Liver (tissue), 9 donors: ENCODE measurements around the gene PTGIS. TPM values are rescaled to one million over a fixed set of nuclear protein-coding genes. Genes with fewer than 3 reads are reported as not detected.

Experiments used
- DNase-seq: peaks from one replicate; pipeline ENCODE4 v3.0.0-alpha.2; 2017; ENCODE audit warnings: low spot score
- H3K27ac ChIP-seq, 2 donors: one replicate each; pipeline ENCODE4 v1.7.0; 2013; ENCODE audit warnings: inconsistent platforms in 2 of 2, low read length in 2 of 2, control low read depth in 1 of 2, low read depth in 1 of 2, mild to moderate bottlenecking in 1 of 2
- H3K27me3 ChIP-seq, 4 donors: one replicate each; pipeline versions ENCODE4 v1.6.1 to v1.7.0; 2013; ENCODE audit warnings: low read length in 3 of 4, inconsistent platforms in 1 of 4, mild to moderate bottlenecking in 1 of 4, moderate library complexity in 1 of 4; ENCODE audit not compliant: control insufficient read depth in 4 of 4, insufficient read depth in 4 of 4
- H3K36me3 ChIP-seq, 4 donors: one replicate each; pipeline versions ENCODE4 v1.6.1 to v1.7.0; 2013; ENCODE audit warnings: low read length in 3 of 4, mild to moderate bottlenecking in 3 of 4, low read depth in 1 of 4, moderate library complexity in 1 of 4; ENCODE audit not compliant: control insufficient read depth in 4 of 4, insufficient read depth in 3 of 4
- H3K4me1 ChIP-seq, 4 donors: one replicate each; pipeline versions ENCODE4 v1.6.1 to v1.7.0; 2013; ENCODE audit warnings: low read length in 3 of 4, mild to moderate bottlenecking in 3 of 4, moderate library complexity in 1 of 4; ENCODE audit not compliant: control insufficient read depth in 4 of 4, insufficient read depth in 4 of 4
- H3K4me3 ChIP-seq, 3 donors: one replicate each; pipeline versions ENCODE4 v1.6.1 to v1.7.0; 2013; ENCODE audit warnings: low read length in 3 of 3, control low read depth in 1 of 3, low read depth in 1 of 3, mild to moderate bottlenecking in 1 of 3
- H3K9ac ChIP-seq, 2 donors: one replicate each; pipeline ENCODE4 v1.7.0; 2013; ENCODE audit warnings: low read length in 2 of 2, mild to moderate bottlenecking in 2 of 2, moderate library complexity in 2 of 2, control low read depth in 1 of 2, low read depth in 1 of 2
- H3K9me3 ChIP-seq, 4 donors: one replicate each; pipeline versions ENCODE4 v1.6.1 to v1.7.0; 2013; ENCODE audit warnings: low read length in 3 of 4; ENCODE audit not compliant: control insufficient read depth in 4 of 4
- ATF3 ChIP-seq: IDR thresholded peaks from 2 replicates; pipeline ENCODE4 v1.6.1; 2016; ENCODE audit warnings: antibody characterized with exemption
- CTCF ChIP-seq: fragments of 150-350 bp; IDR thresholded peaks from 2 replicates; pipeline ENCODE4 v1.5.1; 2017; ENCODE audit warnings: improper control_type of control experiment, low read depth, low read length; ENCODE audit not compliant: missing input control
- EGR1 ChIP-seq, 2 donors: IDR thresholded peaks; 2 replicates each; pipeline ENCODE4 v1.6.1; 2016 to 2018; ENCODE audit warnings: antibody characterized with exemption in 2 of 2, low read depth in 2 of 2
- FOXA1 ChIP-seq: IDR thresholded peaks from 2 replicates; pipeline ENCODE4 v1.6.1; 2016; ENCODE audit warnings: antibody characterized with exemption
- GABPA ChIP-seq, 2 donors: IDR thresholded peaks in 1 of 2; conservative IDR thresholded peaks in 1 of 2; 2 replicates each; pipeline ENCODE4 v1.6.1; 2016; ENCODE audit warnings: antibody characterized with exemption in 2 of 2, mild to moderate bottlenecking in 1 of 2, moderate library complexity in 1 of 2
- HNF4A ChIP-seq, 2 donors: conservative IDR thresholded peaks; 2 replicates each; pipeline ENCODE4 v1.6.1; 2016; ENCODE audit warnings: antibody characterized with exemption in 2 of 2, mild to moderate bottlenecking in 2 of 2
- HNF4G ChIP-seq: IDR thresholded peaks from 2 replicates; pipeline ENCODE4 v1.6.1; 2016; ENCODE audit warnings: antibody characterized with exemption
- MAX ChIP-seq: IDR thresholded peaks from 2 replicates; pipeline ENCODE4 v1.6.1; 2016; ENCODE audit warnings: antibody characterized with exemption
- RXRA ChIP-seq, 2 donors: IDR thresholded peaks; 2 replicates each; pipeline ENCODE4 v1.6.1; 2017 to 2018; ENCODE audit warnings: antibody characterized with exemption in 2 of 2, mild to moderate bottlenecking in 1 of 2
- SP1 ChIP-seq: IDR thresholded peaks from 2 replicates; pipeline ENCODE4 v1.6.1; 2018; ENCODE audit warnings: antibody characterized with exemption, mild to moderate bottlenecking
- TAF1 ChIP-seq: conservative IDR thresholded peaks from 2 replicates; pipeline ENCODE4 v1.6.1; 2016; ENCODE audit warnings: antibody characterized with exemption, mild to moderate bottlenecking
- YY1 ChIP-seq: IDR thresholded peaks from 2 replicates; pipeline ENCODE4 v1.6.1; 2016; ENCODE audit warnings: antibody characterized with exemption, mild to moderate bottlenecking
- WGBS: extraction: QIAGEN DNeasy Blood & Tissue Kit; methylation state at CpG from one replicate; pipeline ENCODE4 v1.1.7; 2013; 5-methylcytosine and 5-hydroxymethylcytosine counted together
- polyA plus RNA-seq, 2 donors: library from polyadenylated mRNA; stranded (reverse) in 1 of 2; unstranded in 1 of 2; fragments of 200-250 nt in 1 of 2; fragments of >200 nt in 1 of 2; fragmentation: Nextera tagmentation in 1 of 2; extraction: Ambion mirVana in 1 of 2; gene quantifications; one replicate each; pipeline versions ENCODE4 v1.2.1 to v1.2.3, GENCODE V29; 2013 to 2015
- total RNA-seq, 2 donors: library from RNA; depleted of rRNA; stranded (reverse); fragments of >200 nt; gene quantifications; one replicate each; pipeline ENCODE4 v1.2.3, GENCODE V29; 2014
- TF ChIP-seq, protein P1 (sequence below): IDR thresholded peaks from 2 replicates; pipeline ENCODE4 v1.6.1; 2016; ENCODE audit warnings: antibody characterized with exemption, mild to moderate bottlenecking
- donor health status: healthy.
- donor health status: healthy.
- donor health status: healthy.
- donor health status: healthy.
- donor health status: healthy.

Gene PTGIS
- total and polyA plus RNA-seq, 4 donors, result 2.2 to 6.3 (median 3.8) TPM

- Histone ChIP-seq H3K9me3 (no peaks in the 10 kb centered on the region), H3K4me3 (no peak overlapping the region), H3K9ac (no peak overlapping the region), H3K36me3 (no peaks in the 10 kb centered on the region), H3K4me1 (no peaks in the 10 kb centered on the region), H3K27me3 (no peaks in the 10 kb centered on the region), H3K27ac (no peak overlapping the region)
- DNase-seq, result no peak
- TF ChIP-seq GABPA (IDR thresholded peaks at IDR 0.05 in 1 of 2, conservative IDR thresholded peaks at IDR 0.05 in 1 of 2), result no peak
- 87% methylated on average over 7 of the region's 7 CpGs for WGBS
These were observed 99.5 kb downstream of the PTGIS start for GRCh38 chr20:49468412-49468811.

- peaks cover 0 to 3% (median 2%) of the 10 kb centered on the region in 4 donors for H3K4me1 ChIP-seq
- H3K36me3 ChIP-seq, result no peaks in the 10 kb centered on the region
- WGBS, result 92% methylated on average over 8 of the region's 8 CpGs
- no peak overlapping the region for H3K4me3 ChIP-seq
- no peaks in the 10 kb centered on the region for H3K9me3 ChIP-seq
- no peak for DNase-seq
- no peaks in the 10 kb centered on the region for H3K27me3 ChIP-seq
- TF ChIP-seq MAX (no peak), GABPA (IDR thresholded peaks at IDR 0.05 in 1 of 2, conservative IDR thresholded peaks at IDR 0.05 in 1 of 2) (no peak), FOXA1 (no peak), HNF4G (no peak), CTCF (no peak), YY1 (no peak), TAF1 (no peak), RXRA (IDR thresholded peaks at IDR 0.05) (no peak), HNF4A (conservative IDR thresholded peaks at IDR 0.05) (no peak), SP1 (no peak), EGR1 (IDR thresholded peaks at IDR 0.05; ENCODE audit: low read depth in 2 of 2) (no peak), ATF3 (no peak)
- TF ChIP-seq, protein P1, sequence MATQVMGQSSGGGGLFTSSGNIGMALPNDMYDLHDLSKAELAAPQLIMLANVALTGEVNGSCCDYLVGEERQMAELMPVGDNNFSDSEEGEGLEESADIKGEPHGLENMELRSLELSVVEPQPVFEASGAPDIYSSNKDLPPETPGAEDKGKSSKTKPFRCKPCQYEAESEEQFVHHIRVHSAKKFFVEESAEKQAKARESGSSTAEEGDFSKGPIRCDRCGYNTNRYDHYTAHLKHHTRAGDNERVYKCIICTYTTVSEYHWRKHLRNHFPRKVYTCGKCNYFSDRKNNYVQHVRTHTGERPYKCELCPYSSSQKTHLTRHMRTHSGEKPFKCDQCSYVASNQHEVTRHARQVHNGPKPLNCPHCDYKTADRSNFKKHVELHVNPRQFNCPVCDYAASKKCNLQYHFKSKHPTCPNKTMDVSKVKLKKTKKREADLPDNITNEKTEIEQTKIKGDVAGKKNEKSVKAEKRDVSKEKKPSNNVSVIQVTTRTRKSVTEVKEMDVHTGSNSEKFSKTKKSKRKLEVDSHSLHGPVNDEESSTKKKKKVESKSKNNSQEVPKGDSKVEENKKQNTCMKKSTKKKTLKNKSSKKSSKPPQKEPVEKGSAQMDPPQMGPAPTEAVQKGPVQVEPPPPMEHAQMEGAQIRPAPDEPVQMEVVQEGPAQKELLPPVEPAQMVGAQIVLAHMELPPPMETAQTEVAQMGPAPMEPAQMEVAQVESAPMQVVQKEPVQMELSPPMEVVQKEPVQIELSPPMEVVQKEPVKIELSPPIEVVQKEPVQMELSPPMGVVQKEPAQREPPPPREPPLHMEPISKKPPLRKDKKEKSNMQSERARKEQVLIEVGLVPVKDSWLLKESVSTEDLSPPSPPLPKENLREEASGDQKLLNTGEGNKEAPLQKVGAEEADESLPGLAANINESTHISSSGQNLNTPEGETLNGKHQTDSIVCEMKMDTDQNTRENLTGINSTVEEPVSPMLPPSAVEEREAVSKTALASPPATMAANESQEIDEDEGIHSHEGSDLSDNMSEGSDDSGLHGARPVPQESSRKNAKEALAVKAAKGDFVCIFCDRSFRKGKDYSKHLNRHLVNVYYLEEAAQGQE, result no peak
- H3K9ac ChIP-seq, result no peak overlapping the region
- H3K27ac ChIP-seq, result no peak overlapping the region
These were observed 101.6 kb downstream of the PTGIS start for GRCh38 chr20:49466114-49466912.
